H1 (cell line): ENCODE results near the gene HMCES. TPM values are rescaled to one million over a fixed set of nuclear protein-coding genes. Genes with fewer than 3 reads are reported as not detected.

ENCODE experiments used
- CTCF ChIA-PET: fragments of 300-600 bp; sonication (Branson Sonifier 250); formaldehyde crosslinking; loops from one replicate; lab custom pipeline; 2021; ENCODE audit not compliant: partially characterized antibody; lab: Charles Lee
- POLR2A ChIA-PET: fragments of 300-600 bp; sonication (Branson Sonifier 250); formaldehyde crosslinking; loops from one replicate; lab custom pipeline; 2021; ENCODE audit warnings: inconsistent platforms; ENCODE audit not compliant: partially characterized antibody; lab: Charles Lee
- DNase-seq, 2 experiments: peaks; one replicate each; pipeline versions ENCODE4 v3.0.0 to v3.0.0-alpha.2; 2010 to 2022; ENCODE audit warnings: low spot score in 2 of 2, low read depth in 1 of 2, mixed read lengths in 1 of 2
- FAIRE-seq: peaks from 2 replicates; lab custom pipeline; 2011; peaks lifted over from hg19 to GRCh38; lab: Jason Lieb, UNC
- H2AFZ ChIP-seq: 2 replicates; pipeline ENCODE4 v1.8.1; 2012; ENCODE audit warnings: low read length, inconsistent platforms
- H2AK5ac ChIP-seq: 2 replicates; pipeline ENCODE4 v1.6.1; 2013; ENCODE audit warnings: low read depth, low read length
- H2BK120ac ChIP-seq: replicated peaks from 2 replicates; pipeline ENCODE3; 2013; ENCODE audit warnings: low read depth, low read length, inconsistent platforms
- H2BK12ac ChIP-seq: 2 replicates; pipeline ENCODE4 v1.6.1; 2013; ENCODE audit warnings: low read depth, low read length
- H2BK15ac ChIP-seq: 2 replicates; pipeline ENCODE4 v1.6.1; 2013; ENCODE audit warnings: low read length
- H2BK20ac ChIP-seq: 2 replicates; pipeline ENCODE4 v1.6.1; 2013; ENCODE audit warnings: low read length
- H2BK5ac ChIP-seq: 2 replicates; pipeline ENCODE4 v1.6.1; 2013; ENCODE audit warnings: low read depth, low read length
- H3K14ac ChIP-seq: 2 replicates; pipeline ENCODE4 v1.6.1; 2013; ENCODE audit warnings: inconsistent platforms; ENCODE audit not compliant: insufficient read length
- H3K18ac ChIP-seq: 2 replicates; pipeline ENCODE4 v1.6.1; 2013; ENCODE audit warnings: low read length; ENCODE audit errors: extremely low read depth
- H3K23ac ChIP-seq: 2 replicates; pipeline ENCODE4 v1.6.1; 2013; ENCODE audit warnings: inconsistent platforms; ENCODE audit not compliant: insufficient read length
- H3K23me2 ChIP-seq: 2 replicates; pipeline ENCODE4 v1.6.1; 2013; ENCODE audit warnings: low read depth, low read length
- H3K27ac ChIP-seq: 2 replicates; pipeline ENCODE4 v1.6.1; 2011; ENCODE audit warnings: low read depth, low read length, inconsistent platforms
- H3K27me3 ChIP-seq, 4 experiments: replicated peaks in 1 of 4; 1 replicate in 1 of 4; 2 replicates in 3 of 4; pipeline versions ENCODE4 v1.6.1 to v1.8.1; 2011 to 2013; ENCODE audit warnings: low read length in 3 of 4, mild to moderate bottlenecking in 3 of 4, inconsistent platforms in 2 of 4, mixed read lengths in 2 of 4, moderate library complexity in 1 of 4; ENCODE audit not compliant: control insufficient read depth in 3 of 4, insufficient read depth in 3 of 4; ENCODE audit errors: extremely low read depth in 1 of 4
- H3K36me3 ChIP-seq, 4 experiments: 2 replicates each; pipeline versions ENCODE4 v1.6.1 to v1.8.1; 2011 to 2013; ENCODE audit warnings: mild to moderate bottlenecking in 4 of 4, low read length in 3 of 4, moderate library complexity in 2 of 4, control low read depth in 1 of 4, inconsistent platforms in 1 of 4; ENCODE audit not compliant: insufficient read depth in 4 of 4, control insufficient read depth in 2 of 4
- H3K4ac ChIP-seq: replicated peaks from 2 replicates; pipeline ENCODE3; 2013; ENCODE audit warnings: low read length, low read depth, mixed read lengths, inconsistent platforms; ENCODE audit not compliant: insufficient read length
- H3K4me1 ChIP-seq, 4 experiments: replicated peaks in 1 of 4; 1 replicate in 1 of 4; 2 replicates in 3 of 4; pipeline versions ENCODE4 v1.6.1 to v1.8.1; 2011 to 2013; ENCODE audit warnings: low read length in 3 of 4, inconsistent platforms in 2 of 4, mixed read lengths in 1 of 4; ENCODE audit not compliant: insufficient read depth in 4 of 4, control insufficient read depth in 3 of 4
- H3K4me2 ChIP-seq, 2 experiments: 2 replicates each; pipeline versions ENCODE4 v1.6.1 to v1.8.1; 2011 to 2013; ENCODE audit warnings: low read depth in 2 of 2, low read length in 2 of 2, control low read depth in 1 of 2, inconsistent platforms in 1 of 2, mild to moderate bottlenecking in 1 of 2; ENCODE audit not compliant: insufficient read depth in 1 of 2
- H3K4me3 ChIP-seq, 4 experiments: fragments of 200-600, 300-600 bp in 1 of 4; sonication (generic), shearing (Covaris generic), sonication (Bioruptor Twin) in 1 of 4; 2 replicates each; pipeline versions ENCODE4 v1.5.1 to v1.8.1; 2011 to 2016; ENCODE audit warnings: low read length in 4 of 4, low read depth in 3 of 4, control low read depth in 2 of 4, inconsistent platforms in 2 of 4, mild to moderate bottlenecking in 2 of 4, mixed read lengths in 1 of 4, moderate library complexity in 1 of 4; ENCODE audit not compliant: insufficient read depth in 2 of 4; ENCODE audit errors: extremely low read depth in 1 of 4
- H3K56ac ChIP-seq: replicated peaks from 2 replicates; pipeline ENCODE3; 2013; ENCODE audit warnings: low read depth, mild to moderate bottlenecking, mixed read lengths, low read length, inconsistent platforms; ENCODE audit not compliant: insufficient read length
- H3K79me1 ChIP-seq: 2 replicates; pipeline ENCODE4 v1.6.1; 2013; ENCODE audit warnings: low read depth, low read length, control low read depth
- H3K79me2 ChIP-seq, 2 experiments: 2 replicates each; pipeline versions ENCODE4 v1.6.1 to v1.8.1; 2012 to 2013; ENCODE audit warnings: low read length in 2 of 2, mild to moderate bottlenecking in 2 of 2, inconsistent platforms in 1 of 2; ENCODE audit not compliant: insufficient read depth in 2 of 2, control insufficient read depth in 1 of 2
- H3K9ac ChIP-seq, 4 experiments: replicated peaks in 1 of 4; 1 replicate in 1 of 4; 2 replicates in 3 of 4; pipeline versions ENCODE4 v1.6.1 to v1.8.1; 2011 to 2013; ENCODE audit warnings: low read depth in 3 of 4, low read length in 3 of 4, control low read depth in 2 of 4, mild to moderate bottlenecking in 2 of 4, moderate library complexity in 2 of 4, inconsistent platforms in 1 of 4; ENCODE audit errors: extremely low read depth in 1 of 4
- H3K9me3 ChIP-seq, 2 experiments: 2 replicates each; pipeline versions ENCODE4 v1.6.1 to v1.8.1; 2012 to 2013; ENCODE audit warnings: mild to moderate bottlenecking in 2 of 2, moderate library complexity in 2 of 2, control low read depth in 1 of 2, inconsistent platforms in 1 of 2, low read depth in 1 of 2, low read length in 1 of 2, mixed read lengths in 1 of 2; ENCODE audit not compliant: insufficient read depth in 2 of 2
- H4K20me1 ChIP-seq, 2 experiments: replicated peaks in 1 of 2; 2 replicates each; pipeline versions ENCODE3 to v1.8.1; 2011 to 2013; ENCODE audit warnings: inconsistent platforms in 2 of 2, low read length in 2 of 2, mild to moderate bottlenecking in 1 of 2; ENCODE audit not compliant: insufficient read depth in 2 of 2, control insufficient read depth in 1 of 2
- H4K5ac ChIP-seq: 2 replicates; pipeline ENCODE4 v1.6.1; 2013; ENCODE audit warnings: low read length, low read depth, mixed read lengths, inconsistent platforms; ENCODE audit not compliant: insufficient read length
- H4K8ac ChIP-seq: 2 replicates; pipeline ENCODE4 v1.8.0; 2013; ENCODE audit warnings: mild to moderate bottlenecking, moderate library complexity, low read length, inconsistent platforms; ENCODE audit not compliant: insufficient read depth; ENCODE audit errors: extremely low read depth
- H4K91ac ChIP-seq: replicated peaks from 2 replicates; pipeline ENCODE3; 2013; ENCODE audit warnings: low read length, mixed read lengths, inconsistent platforms; ENCODE audit not compliant: insufficient read length
- CEBPB ChIP-seq: IDR thresholded peaks from 2 replicates; pipeline ENCODE4 v1.6.1; 2012; ENCODE audit warnings: low read depth, low read length
- HDAC6 ChIP-seq: IDR thresholded peaks from one replicate; pipeline ENCODE4 v1.7.1; 2012; ENCODE audit warnings: low read depth, mild to moderate bottlenecking, inconsistent platforms, low read length, moderate library complexity
- RXRA ChIP-seq: IDR thresholded peaks from 2 replicates; pipeline ENCODE4 v1.6.1; 2011; ENCODE audit warnings: low read depth, mild to moderate bottlenecking, low read length, moderate library complexity; ENCODE audit not compliant: insufficient read depth
- WGBS, 2 experiments: shearing (Covaris generic) in 1 of 2; methylation state at CpG; one replicate each; pipeline versions ENCODE4 v1.1.6 to v1.1.7; 2013 to 2015; ENCODE audit warnings: low lambda C conversion rate in 2 of 2, mixed read lengths in 2 of 2, inconsistent platforms in 1 of 2, low coverage in 1 of 2, missing lambda C conversion rate in 1 of 2; ENCODE audit not compliant: insufficient replicate concordance in 2 of 2, insufficient coverage in 1 of 2, insufficient read length in 1 of 2; ENCODE audit errors: extremely low coverage in 1 of 2, missing lambda C conversion rate in 1 of 2; 5-methylcytosine and 5-hydroxymethylcytosine counted together
- polyA plus RNA-seq, 7 experiments: library from polyadenylated mRNA; depleted of rRNA in 3 of 7; stranded (reverse) in 5 of 7; unstranded in 2 of 7; fragments of >200 nt in 5 of 7; fragments of 200-250 nt in 2 of 7; gene quantifications; 1 replicate in 5 of 7; 2 replicates in 1 of 7; 4 replicates in 1 of 7; pipeline versions ENCODE4 v1.2.1 to v1.2.3, GENCODE V29; 2011 to 2013; ENCODE audit warnings: missing spikeins in 2 of 7, mixed read lengths in 2 of 7
- total RNA-seq: library from RNA; stranded (reverse); fragmentation: NEBNext Ultra II Directional; extraction: Animal tissue kit (Norgen Biotek cat#: 25700); gene quantifications from 2 replicates; pipeline ENCODE4 v1.2.1, GENCODE V29; 2021

HMCES gene
- total and polyA plus RNA-seq, 2 of the 8 experiments (the other 6 are each of a cell fraction or from before 2014, with no cell fraction given) = 27.6 to 49.5 TPM

DNA sequence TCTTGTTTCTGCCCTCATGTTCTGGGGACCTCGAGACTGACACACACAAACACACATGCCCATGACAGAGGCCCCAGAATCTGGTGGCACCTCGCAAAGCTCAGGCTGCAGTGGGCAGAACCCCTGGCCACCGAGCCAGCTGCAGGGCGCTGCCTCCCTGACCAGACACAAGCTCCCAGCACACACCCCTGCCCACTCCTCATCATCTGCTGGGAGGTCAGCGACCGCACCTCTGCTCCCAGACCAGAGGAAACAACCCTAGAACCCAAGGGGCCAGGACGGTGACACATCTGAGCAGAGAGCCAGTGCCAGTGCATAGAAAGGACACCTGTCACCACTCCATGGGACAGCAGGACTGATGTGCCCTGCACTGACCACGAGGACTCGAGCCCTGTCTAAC lies 43.2 kb downstream of the HMCES start:
- no peak overlapping the region for H2AFZ ChIP-seq
- no peak overlapping the region for H3K9ac ChIP-seq
- H3K23ac ChIP-seq = no peak overlapping the region
- H3K79me2 ChIP-seq = peaks cover 0 to 10% of the 10 kb centered on the region in 2 experiments; a peak in 1 of 4 replicates
- no peak overlapping the region for H4K91ac ChIP-seq
- no peak overlapping the region for H2BK20ac ChIP-seq
- H3K4me2 ChIP-seq = no peak overlapping the region
- peaks cover 3% of the 10 kb centered on the region; the same call in 1 of the 2 replicates for H3K79me1 ChIP-seq
- ChIA-PET POLR2A (interaction anchor here (1.4 kb wide), 1 partner anchor 9 kb away, joined by 5 read pairs; no protein-coding TSS in a partner anchor), CTCF (interaction anchor here (0.8 to 1.1 kb wide), 4 partner anchors 9 to 30 kb away, joined by 3 to 4 read pairs (median 4); no protein-coding TSS in a partner anchor)
- 80% methylated on average over 7 of the region's 9 CpGs; no CpG with 5 or more reads in 1 of the 2 experiments for WGBS, 2 experiments
- H3K4me3 ChIP-seq = no peak overlapping the region
- H3K23me2 ChIP-seq = peaks cover 3% of the 10 kb centered on the region; the same call in 1 of the 2 replicates
- H3K14ac ChIP-seq = no peak overlapping the region
- H2BK15ac ChIP-seq = no peak overlapping the region
- no peak overlapping the region for H4K5ac ChIP-seq
- H3K27me3 ChIP-seq = no peaks in the 10 kb centered on the region
- H4K20me1 ChIP-seq = peaks cover 0 to 9% of the 10 kb centered on the region in 2 experiments
- no peak overlapping the region; the same call in 1 of the 2 replicates for H4K8ac ChIP-seq
- no peaks in the 10 kb centered on the region for H3K9me3 ChIP-seq
- DNase-seq (no peak), FAIRE-seq (no peak)
- H2BK120ac ChIP-seq = no peak overlapping the region
- H3K27ac ChIP-seq = no peak overlapping the region
- H2BK5ac ChIP-seq = no peak overlapping the region
- H2AK5ac ChIP-seq = no peak overlapping the region
- H2BK12ac ChIP-seq = no peak overlapping the region
- no peak overlapping the region for H3K56ac ChIP-seq
- H3K18ac ChIP-seq = no peak overlapping the region
- peaks cover 0 to 3% (median 1%) of the 10 kb centered on the region in 4 experiments; a peak in 3 of 7 replicates for H3K4me1 ChIP-seq
- H3K4ac ChIP-seq = no peak overlapping the region
- peaks cover 2 to 14% (median 9%) of the 10 kb centered on the region in 4 experiments; a peak in 4 of 8 replicates for H3K36me3 ChIP-seq
- no peak for TF ChIP-seq CEBPB
- no peak for TF ChIP-seq HDAC6
- TF ChIP-seq RXRA = no peak
